NCI-H1930 (cell line): ENCODE measurements around the gene OVCH2.
A peak's percentile ranks its signal among the peaks of the same experiment; 100 is the strongest.
"Not testable (repeated sequence)": the region's sequence is repeated elsewhere in the genome, so short reads cannot be mapped to it uniquely, and the experiment has no call there.

Experiments used
- DNase-seq, 2 experiments: peaks; one replicate each; lab custom pipeline; 2025; lab: John Stamatoyannopoulos, UW

OVCH2 gene

DNA sequence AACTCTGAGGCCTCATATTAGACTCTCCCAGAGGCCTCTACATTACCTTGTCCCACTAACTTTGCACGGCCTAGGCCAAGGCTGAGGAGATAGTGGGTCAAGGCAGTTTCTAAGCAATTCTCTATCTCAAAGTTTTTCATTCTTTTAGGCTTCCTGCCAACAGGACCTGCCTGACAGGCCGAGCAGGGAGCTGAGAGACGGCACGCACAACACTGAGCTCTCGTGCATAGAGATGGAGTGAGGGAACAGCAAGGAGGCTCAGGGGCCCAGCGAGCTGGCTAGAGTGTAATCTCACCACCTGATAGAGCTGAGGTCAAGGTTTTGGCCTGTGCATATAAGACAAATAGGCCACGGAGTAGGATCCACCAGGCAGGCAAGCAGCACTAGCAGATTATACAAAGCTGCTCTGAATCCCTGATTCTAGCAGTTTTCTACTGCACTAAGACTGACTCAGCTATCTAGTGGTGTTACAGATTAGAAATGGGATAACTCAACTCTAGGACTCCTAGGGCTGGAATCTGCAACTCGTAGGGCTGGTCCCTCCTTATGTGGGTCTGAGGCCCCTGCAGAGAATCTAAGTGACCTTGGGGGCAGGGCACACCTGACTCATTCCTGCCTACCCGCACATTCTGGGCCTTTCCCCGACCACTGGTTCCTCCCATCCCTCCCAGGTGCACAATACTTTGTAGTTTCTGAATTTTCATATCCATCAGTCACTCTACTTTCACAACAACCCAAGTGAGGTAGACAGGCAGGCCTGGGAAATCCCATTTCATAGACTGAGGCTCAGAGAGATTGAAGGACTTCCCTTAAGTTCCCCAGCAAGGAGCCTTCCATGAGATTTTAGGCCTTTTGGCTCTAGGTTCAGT lies 34.7 kb downstream of the OVCH2 start:
- DNase-seq, result no peak

- DNase-seq, result no peak
These were observed 35.6 kb downstream of the OVCH2 start for GRCh38 chr11:7670641-7671040.

GRCh38 chr11:7668911-7669310 lies 37.4 kb downstream of the OVCH2 start:
- no peak for DNase-seq

DNA sequence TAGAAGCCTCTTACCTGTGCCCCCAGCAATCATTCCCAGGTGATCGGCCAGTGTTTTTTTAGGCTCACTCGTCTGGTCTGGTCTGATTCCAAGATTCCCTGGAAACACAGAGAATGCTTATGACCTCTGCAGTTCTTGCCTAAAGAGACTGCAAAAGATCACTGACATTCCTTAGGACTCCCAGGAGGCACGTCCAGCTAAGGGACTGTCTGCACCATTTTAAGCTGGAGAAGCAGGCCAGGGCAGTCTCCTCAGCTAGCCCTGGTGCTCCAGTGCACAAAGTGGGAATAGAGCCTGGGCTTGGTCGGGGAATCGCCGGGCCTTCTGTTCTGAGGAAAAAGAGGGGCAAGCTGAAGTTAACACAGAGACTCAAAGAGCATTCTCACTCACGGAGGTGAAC lies 37.8 kb downstream of the OVCH2 start:
- no peak for DNase-seq

- no peak for DNase-seq
These were observed 38.8 kb downstream of the OVCH2 start for GRCh38 chr11:7667460-7667859.

DNA sequence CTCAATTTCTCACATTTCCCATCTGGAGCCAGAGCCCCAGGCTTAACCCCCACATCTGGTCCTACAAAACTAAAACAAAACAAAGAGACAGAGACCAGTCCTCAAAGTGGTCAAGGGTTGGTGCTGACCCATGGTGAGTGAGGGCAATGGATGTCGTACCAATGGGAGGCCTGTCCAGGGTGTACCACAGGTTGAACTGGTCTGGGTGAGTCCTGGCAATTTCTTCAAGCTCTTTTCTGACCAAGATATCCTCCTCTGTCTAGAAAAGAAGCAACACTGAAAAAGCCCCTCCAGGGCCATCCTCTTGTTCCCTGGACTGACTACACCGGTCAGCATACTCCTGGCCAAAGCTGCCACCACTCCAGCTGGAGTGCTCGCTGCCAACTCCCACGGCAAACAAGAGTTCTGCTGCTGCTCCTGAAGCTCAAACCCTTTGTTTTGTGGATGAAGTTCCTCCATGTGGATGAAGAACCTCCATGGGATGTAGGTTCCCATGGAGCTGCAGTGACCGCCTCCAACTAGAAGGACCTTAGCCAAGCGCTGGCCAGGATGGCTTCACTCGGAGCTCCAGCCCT lies 39.9 kb downstream of the OVCH2 start:
- no peak for DNase-seq

DNA sequence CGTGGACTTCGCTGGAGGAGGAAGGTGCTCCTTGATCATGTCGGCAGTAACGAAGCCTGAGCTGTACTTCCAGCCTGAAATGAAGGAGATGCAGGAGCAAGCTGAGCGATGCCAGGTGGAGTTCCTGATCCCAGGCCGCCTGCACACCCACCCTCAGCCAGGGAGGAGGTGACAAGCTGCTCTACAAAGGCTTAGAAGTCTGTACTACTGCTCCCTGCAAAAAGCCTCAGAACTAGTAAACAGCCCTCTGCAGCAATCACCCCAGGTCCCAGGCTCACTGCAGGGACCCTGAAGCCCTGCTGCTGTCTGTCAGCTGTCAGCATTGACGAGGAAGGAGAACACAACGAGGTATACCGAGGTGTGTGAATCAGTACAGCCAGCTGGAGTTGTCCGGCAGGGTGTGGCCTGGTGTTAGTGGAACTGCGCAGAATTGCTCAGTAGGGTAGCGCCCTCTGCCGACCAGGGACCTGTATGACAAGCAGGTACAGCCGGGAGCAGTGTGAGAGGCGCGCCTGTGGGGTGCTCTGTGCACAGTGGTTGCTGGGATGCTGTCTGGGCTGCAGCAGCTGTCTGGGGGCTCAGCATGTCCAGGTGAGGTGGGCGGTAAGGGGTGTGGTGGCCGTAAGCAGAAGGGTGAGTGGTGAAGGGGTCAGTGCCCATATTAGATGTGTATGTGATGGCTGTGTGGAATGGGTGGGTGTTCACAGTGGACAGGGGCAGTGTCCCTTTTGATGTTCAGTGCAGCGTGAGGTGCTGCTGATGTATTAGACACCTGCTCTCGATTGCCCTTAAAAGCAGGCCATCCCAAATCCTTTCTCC lies 40.6 kb downstream of the OVCH2 start:
- DNase-seq, result peak in 1 of 2 experiments; percentile 47

DNA sequence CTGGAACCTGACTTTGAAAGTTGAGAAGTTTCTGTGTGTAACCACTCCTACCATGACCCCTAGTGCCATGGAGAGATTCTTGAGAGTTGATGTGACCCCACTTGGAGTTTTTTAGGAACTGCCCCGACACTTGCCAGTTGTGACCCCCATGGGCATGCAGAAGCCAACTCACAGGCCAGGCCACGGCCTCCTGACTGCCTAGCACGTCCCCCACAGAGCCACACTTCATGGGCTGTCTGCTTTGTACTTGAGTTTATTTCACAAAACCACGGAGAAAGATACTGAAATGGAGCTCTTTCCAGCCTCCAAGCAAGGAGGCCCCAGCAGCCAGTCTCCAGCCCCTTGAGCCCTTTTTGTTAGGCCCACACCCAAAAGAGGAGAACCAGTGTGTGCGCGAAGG lies 41.4 kb downstream of the OVCH2 start:
- no peak for DNase-seq

DNA sequence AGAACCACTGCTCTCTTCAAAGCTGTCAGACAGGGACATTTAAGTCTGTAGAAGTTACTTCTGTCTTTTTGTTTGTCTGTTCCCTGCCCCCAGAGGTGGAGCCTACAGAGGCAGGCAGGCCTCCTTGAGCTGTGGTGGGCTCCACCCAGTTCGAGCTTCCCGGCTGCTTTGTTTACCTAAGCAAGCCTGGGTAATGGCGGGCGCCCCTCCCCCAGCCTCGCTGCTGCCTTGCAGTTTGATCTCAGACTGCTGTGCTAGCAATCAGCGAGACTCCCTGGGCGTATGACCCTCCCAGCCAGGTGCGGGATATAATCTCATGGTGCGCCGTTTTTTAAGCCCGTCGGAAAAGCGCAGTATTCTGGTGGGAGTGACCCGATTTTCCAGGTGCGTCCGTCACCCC lies 42.7 kb downstream of the OVCH2 start:
- DNase-seq, result not testable (repeated sequence)

GRCh38 chr11:7657306-7658025 lies 48.8 kb downstream of the OVCH2 start:
- peak in 1 of 2 experiments; percentile 19 for DNase-seq

GRCh38 chr11:7656704-7657103 lies 49.6 kb downstream of the OVCH2 start:
- DNase-seq, result no peak

- DNase-seq, result no peak
These were observed 50.7 kb downstream of the OVCH2 start for GRCh38 chr11:7655253-7656217.

GRCh38 chr11:7654195-7654705 lies 52.0 kb downstream of the OVCH2 start:
- DNase-seq, result no peak

- no peak for DNase-seq
These were observed 54.6 kb downstream of the OVCH2 start for GRCh38 chr11:7651700-7652099.

GRCh38 chr11:7651140-7651551 lies 55.1 kb downstream of the OVCH2 start:
- DNase-seq, result no peak

- DNase-seq, result no peak
These were observed 58.0 kb downstream of the OVCH2 start for GRCh38 chr11:7648264-7648663.

- DNase-seq, result no peak
These were observed 59.4 kb downstream of the OVCH2 start for GRCh38 chr11:7646866-7647265.

DNA sequence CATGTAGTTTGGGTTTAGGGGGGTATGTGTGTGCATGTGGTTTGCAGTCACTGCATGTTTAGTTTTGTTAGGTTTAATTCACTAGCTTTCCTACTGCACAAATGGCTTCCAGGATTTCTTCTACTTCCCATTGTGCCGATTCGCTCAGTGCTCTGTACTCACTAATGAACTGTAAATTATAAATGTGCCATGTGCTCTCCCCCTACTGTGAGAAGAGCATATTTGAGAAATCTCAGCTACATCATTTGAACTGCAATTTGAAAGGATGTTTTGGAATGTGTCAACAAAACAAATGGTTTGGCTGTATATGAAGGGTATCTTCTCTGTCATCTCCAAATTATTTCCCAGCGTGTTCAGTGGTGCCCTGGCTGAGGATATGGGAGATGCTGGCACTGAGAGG lies 61.1 kb downstream of the OVCH2 start:
- DNase-seq, result no peak

DNA sequence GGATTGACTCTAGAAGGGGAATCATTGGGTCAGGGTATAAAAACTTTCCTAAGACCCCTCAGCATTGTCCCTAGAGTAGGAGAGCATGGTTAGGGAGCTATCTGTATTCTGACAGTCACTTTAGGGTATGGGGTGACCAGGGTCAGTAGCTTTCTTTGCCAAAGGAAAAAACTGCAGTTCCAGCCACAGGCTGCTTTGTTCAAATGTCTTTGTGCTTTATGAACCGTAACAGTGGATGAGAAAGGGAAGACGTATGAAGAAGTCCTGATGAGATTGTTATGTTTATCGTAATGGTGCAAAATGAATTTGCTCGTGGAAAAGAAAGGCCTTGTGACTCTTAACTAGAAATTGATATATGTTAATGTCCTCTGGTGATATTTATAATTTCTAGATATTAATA lies 63.0 kb downstream of the OVCH2 start:
- DNase-seq, result no peak

GRCh38 chr11:7642747-7643146 lies 63.5 kb downstream of the OVCH2 start:
- no peak for DNase-seq

GRCh38 chr11:7640816-7641215 lies 65.5 kb downstream of the OVCH2 start:
- no peak for DNase-seq
